NCI-H2081 (cell line): ENCODE data around the gene DIP2A.

Experiments used
- DNase-seq, 2 experiments: peaks; one replicate each; lab custom pipeline; 2025; lab: John Stamatoyannopoulos, UW

The DIP2A gene

GRCh38 chr21:46458315-46459023 lies at the start of gene DIP2A:
Gene DIP2A, plus strand, starts transcription at chr21:46458891. Its CDS starts 241 bp downstream, at chr21:46459132.
- peak; percentile 92 to 93 for DNase-seq

GRCh38 chr21:46409641-46410406 lies 48.9 kb upstream of the DIP2A start:
- DNase-seq, result no peak

GRCh38 chr21:46410516-46410915 lies 48.2 kb upstream of the DIP2A start:
- no peak for DNase-seq

- no peak for DNase-seq
These were observed 47.5 kb upstream of the DIP2A start for GRCh38 chr21:46411236-46411635.

- DNase-seq, result no peak
These were observed 47.0 kb upstream of the DIP2A start for GRCh38 chr21:46411691-46412090.

- no peak for DNase-seq
These were observed 45.9 kb upstream of the DIP2A start for GRCh38 chr21:46412521-46413364.

- DNase-seq, result no peak
These were observed 45.4 kb upstream of the DIP2A start for GRCh38 chr21:46413365-46413696.

GRCh38 chr21:46414965-46415275 lies 43.8 kb upstream of the DIP2A start:
- no peak for DNase-seq

- no peak for DNase-seq
These were observed 42.1 kb upstream of the DIP2A start for GRCh38 chr21:46416551-46416950.

GRCh38 chr21:46418265-46418946 lies 40.3 kb upstream of the DIP2A start:
- DNase-seq, result no peak

- DNase-seq, result no peak
These were observed 38.2 kb upstream of the DIP2A start for GRCh38 chr21:46420241-46421190.

- no peak for DNase-seq
These were observed 37.4 kb upstream of the DIP2A start for GRCh38 chr21:46421191-46421750.

- no peak for DNase-seq
These were observed 36.7 kb upstream of the DIP2A start for GRCh38 chr21:46421756-46422555.

- DNase-seq, result no peak
These were observed 36.0 kb upstream of the DIP2A start for GRCh38 chr21:46422636-46423241.

- DNase-seq, result no peak
These were observed 35.1 kb upstream of the DIP2A start for GRCh38 chr21:46423546-46424038.

GRCh38 chr21:46424039-46424591 lies 34.6 kb upstream of the DIP2A start:
- DNase-seq, result no peak

GRCh38 chr21:46424621-46425020 lies 34.1 kb upstream of the DIP2A start:
- no peak for DNase-seq

GRCh38 chr21:46425041-46425440 lies 33.6 kb upstream of the DIP2A start:
- DNase-seq, result no peak

- no peak for DNase-seq
These were observed 33.1 kb upstream of the DIP2A start for GRCh38 chr21:46425571-46425970.
